SJSA1 (cell line): Measurements from ENCODE around the gene MYO19. TPM values are rescaled to one million over a fixed set of nuclear protein-coding genes. Genes with fewer than 3 reads are reported as not detected.
"Not testable (repeated sequence)": the region's sequence is repeated elsewhere in the genome, so short reads cannot be mapped to it uniquely, and the experiment has no call there.

Source experiments
- DNase-seq, 2 experiments: peaks; one replicate each; pipeline ENCODE4 v3.0.0-alpha.2; 2015 to 2020; ENCODE audit warnings: low spot score in 2 of 2, low read depth in 1 of 2
- H3K27ac ChIP-seq: fragments of 250-450 bp; sonication (Bioruptor Pico); 2 replicates; pipeline ENCODE4 v1.5.1; 2020; ENCODE audit warnings: mild to moderate bottlenecking, moderate library complexity
- H3K27me3 ChIP-seq: fragments of 250-450 bp; sonication (Bioruptor Pico); replicated peaks from 2 replicates; pipeline ENCODE4 v1.5.1; 2020; ENCODE audit warnings: mild to moderate bottlenecking, moderate library complexity
- H3K36me3 ChIP-seq: fragments of 250-450 bp; sonication (Bioruptor Pico); 2 replicates; pipeline ENCODE4 v1.5.1; 2020; ENCODE audit warnings: mild to moderate bottlenecking
- H3K4me1 ChIP-seq: fragments of 250-450 bp; sonication (Bioruptor Pico); replicated peaks from 2 replicates; pipeline ENCODE4 v1.6.1; 2021; ENCODE audit warnings: mild to moderate bottlenecking
- H3K4me3 ChIP-seq: fragments of 250-450 bp; sonication (Bioruptor Pico); 2 replicates; pipeline ENCODE4 v1.5.1; 2020; ENCODE audit warnings: mild to moderate bottlenecking
- H3K9me3 ChIP-seq: fragments of 250-450 bp; sonication (Bioruptor Pico); replicated peaks from 2 replicates; pipeline ENCODE4 v1.5.1; 2020; ENCODE audit warnings: mild to moderate bottlenecking
- total RNA-seq: library from RNA; depleted of rRNA; stranded (reverse); fragments of >200 nt; shearing (Covaris generic); gene quantifications from 2 replicates; pipeline ENCODE4 v1.2.3, GENCODE V29; 2014

MYO19 gene
- total RNA-seq, 1 experiment from 2014 or later = 57.9 TPM

- no peak overlapping the region for H3K4me3 ChIP-seq
- no peak for DNase-seq
- H3K4me1 ChIP-seq = no peaks in the 10 kb centered on the region
- no peaks in the 10 kb centered on the region for H3K27me3 ChIP-seq
- no peak overlapping the region for H3K27ac ChIP-seq
- H3K36me3 ChIP-seq = peaks cover 71% of the 10 kb centered on the region
- H3K9me3 ChIP-seq = no peaks in the 10 kb centered on the region
Observed at GRCh38 chr17:36501963-36502362, 32.7 kb downstream of the MYO19 start.

GRCh38 chr17:36501351-36501750, 33.3 kb downstream of the MYO19 start:
- Histone ChIP-seq H3K9me3 (no peaks in the 10 kb centered on the region), H3K36me3 (peaks cover 71% of the 10 kb centered on the region), H3K27ac (no peak overlapping the region), H3K4me1 (no peaks in the 10 kb centered on the region), H3K4me3 (no peak overlapping the region), H3K27me3 (no peaks in the 10 kb centered on the region)
- no peak for DNase-seq

- Histone ChIP-seq H3K27ac (no peak overlapping the region), H3K9me3 (no peaks in the 10 kb centered on the region), H3K4me1 (no peaks in the 10 kb centered on the region), H3K27me3 (no peaks in the 10 kb centered on the region), H3K4me3 (no peak overlapping the region), H3K36me3 (peaks cover 71% of the 10 kb centered on the region)
- DNase-seq = no peak
Observed at GRCh38 chr17:36500745-36501225, 33.9 kb downstream of the MYO19 start.

- peaks cover 74% of the 10 kb centered on the region for H3K36me3 ChIP-seq
- no peaks in the 10 kb centered on the region for H3K9me3 ChIP-seq
- H3K4me3 ChIP-seq = no peak overlapping the region
- H3K27ac ChIP-seq = no peak overlapping the region
- H3K27me3 ChIP-seq = no peaks in the 10 kb centered on the region
- no peaks in the 10 kb centered on the region for H3K4me1 ChIP-seq
- no peak for DNase-seq
Observed at GRCh38 chr17:36498560-36499300, 35.9 kb downstream of the MYO19 start.

GRCh38 chr17:36498155-36498554, 36.5 kb downstream of the MYO19 start:
- Histone ChIP-seq H3K4me3 (no peak overlapping the region), H3K9me3 (no peaks in the 10 kb centered on the region), H3K27me3 (no peaks in the 10 kb centered on the region), H3K4me1 (no peaks in the 10 kb centered on the region), H3K27ac (no peak overlapping the region), H3K36me3 (peaks cover 78% of the 10 kb centered on the region)
- no peak for DNase-seq

GRCh38 chr17:36496018-36496789, 38.5 kb downstream of the MYO19 start:
- DNase-seq = no peak
- Histone ChIP-seq H3K9me3 (no peaks in the 10 kb centered on the region), H3K27me3 (no peaks in the 10 kb centered on the region), H3K27ac (no peak overlapping the region), H3K4me3 (no peak overlapping the region), H3K4me1 (no peaks in the 10 kb centered on the region), H3K36me3 (peaks cover 83% of the 10 kb centered on the region)

GRCh38 chr17:36495076-36495578, 39.5 kb downstream of the MYO19 start:
- no peaks in the 10 kb centered on the region for H3K4me1 ChIP-seq
- H3K9me3 ChIP-seq = no peaks in the 10 kb centered on the region
- no peaks in the 10 kb centered on the region for H3K27me3 ChIP-seq
- H3K36me3 ChIP-seq = peaks cover 79% of the 10 kb centered on the region
- DNase-seq = no peak
- no peak overlapping the region for H3K27ac ChIP-seq
- H3K4me3 ChIP-seq = no peak overlapping the region

- no peak overlapping the region for H3K4me3 ChIP-seq
- no peaks in the 10 kb centered on the region for H3K27me3 ChIP-seq
- peaks cover 79% of the 10 kb centered on the region for H3K36me3 ChIP-seq
- DNase-seq = no peak
- H3K4me1 ChIP-seq = no peaks in the 10 kb centered on the region
- H3K27ac ChIP-seq = no peak overlapping the region
- no peaks in the 10 kb centered on the region for H3K9me3 ChIP-seq
Observed at GRCh38 chr17:36494674-36495073, 40.0 kb downstream of the MYO19 start.

GRCh38 chr17:36493956-36494355, 40.7 kb downstream of the MYO19 start:
- H3K27me3 ChIP-seq = no peaks in the 10 kb centered on the region
- H3K4me1 ChIP-seq = no peaks in the 10 kb centered on the region
- H3K27ac ChIP-seq = no peak overlapping the region
- H3K36me3 ChIP-seq = peaks cover 79% of the 10 kb centered on the region
- H3K4me3 ChIP-seq = no peak overlapping the region
- no peaks in the 10 kb centered on the region for H3K9me3 ChIP-seq
- DNase-seq = no peak

GRCh38 chr17:36486204-36487194, 48.2 kb downstream of the MYO19 start, which contains the start of gene ZNHIT3:
Gene ZNHIT3 (plus strand): TSS chr17:36486681. CDS start chr17:36486700, 19 bp downstream.
- Histone ChIP-seq H3K27me3 (peaks cover 11% of the 10 kb centered on the region; the same call in 1 of the 2 replicates), H3K27ac (no peak within 1 kb of the TSS), H3K36me3 (peaks cover 16% of the 10 kb centered on the region), H3K4me1 (peaks cover 21% of the 10 kb centered on the region), H3K4me3 (peak within 1 kb of the TSS; percentile 50), H3K9me3 (no peaks in the 10 kb centered on the region)
- peak; percentile 58 to 86 for DNase-seq

- H3K4me3 ChIP-seq = peak overlapping the region; percentile 50
- no peak for DNase-seq
- H3K9me3 ChIP-seq = no peaks in the 10 kb centered on the region
- peaks cover 21% of the 10 kb centered on the region for H3K4me1 ChIP-seq
- peaks cover 14% of the 10 kb centered on the region for H3K27me3 ChIP-seq
- peaks cover 9% of the 10 kb centered on the region for H3K36me3 ChIP-seq
- H3K27ac ChIP-seq = no peak overlapping the region
Observed at GRCh38 chr17:36485805-36486203, 48.9 kb downstream of the MYO19 start.

- no peaks in the 10 kb centered on the region for H3K9me3 ChIP-seq
- H3K4me3 ChIP-seq = no peak overlapping the region
- H3K36me3 ChIP-seq = peaks cover 4% of the 10 kb centered on the region
- DNase-seq = no peak
- H3K27ac ChIP-seq = no peak overlapping the region
- H3K27me3 ChIP-seq = peaks cover 17% of the 10 kb centered on the region
- peaks cover 21% of the 10 kb centered on the region for H3K4me1 ChIP-seq
Observed at GRCh38 chr17:36485027-36485426, 49.6 kb downstream of the MYO19 start.

GRCh38 chr17:36484021-36484420, 50.6 kb downstream of the MYO19 start:
- H3K27me3 ChIP-seq = peaks cover 17% of the 10 kb centered on the region
- not testable (repeated sequence) for DNase-seq

More at GRCh38 chr17:36484021-36484420, 50.6 kb downstream of the MYO19 start:
- not testable (repeated sequence) for H3K4me3 ChIP-seq, H3K27ac ChIP-seq, H3K36me3 ChIP-seq, H3K9me3 ChIP-seq
- peaks cover 21% of the 10 kb centered on the region for H3K4me1 ChIP-seq
